SK-N-MC (cell line): ENCODE measurements around the gene NEMF.

ENCODE experiments used
- EZH2 ChIP-seq: fragments of 200-600 bp; sonication (generic); IDR thresholded peaks from one replicate; pipeline ENCODE4 v1.6.1; 2017; ENCODE audit warnings: antibody characterized with exemption
- POLR2AphosphoS5 ChIP-seq: IDR thresholded peaks from 2 replicates; pipeline ENCODE4 v1.6.1; 2012; ENCODE audit warnings: mild to moderate bottlenecking, low read depth, low read length, borderline replicate concordance

- TF ChIP-seq EZH2 (no peak), POLR2AphosphoS5 (no peak)
Observed at GRCh38 chr14:49876563-49877127, 24.1 kb upstream of the NEMF start.
